ENCODE data around the gene MUC5B.
"Not testable (repeated sequence)": the region's sequence is repeated elsewhere in the genome, so short reads cannot be mapped to it uniquely, and the experiment has no call there.

The MUC5B gene

GRCh38 chr11:1188451-1189130, 34.3 kb upstream of the MUC5B start:
- not testable (repeated sequence) for DNase-seq (ENCODE audit: low read depth in 2 of 2, low spot score in 1 of 2)

GRCh38 chr11:1189816-1190215, 33.0 kb upstream of the MUC5B start:
- DNase-seq (ENCODE audit: low read depth in 2 of 2, low spot score in 1 of 2) = not testable (repeated sequence)

GRCh38 chr11:1191786-1192470, 30.9 kb upstream of the MUC5B start:
- not testable (repeated sequence) for DNase-seq (ENCODE audit: low read depth in 2 of 2, low spot score in 1 of 2)

- no peak for DNase-seq (ENCODE audit: low read depth in 2 of 2, low spot score in 1 of 2)
Measured at GRCh38 chr11:1192741-1193325, 30.0 kb upstream of the MUC5B start.

GRCh38 chr11:1193326-1194230, 29.3 kb upstream of the MUC5B start:
- no peak for DNase-seq (ENCODE audit: low read depth in 2 of 2, low spot score in 1 of 2)

GRCh38 chr11:1194231-1194976, 28.5 kb upstream of the MUC5B start:
- no peak for DNase-seq (ENCODE audit: low read depth in 2 of 2, low spot score in 1 of 2)

- no peak for DNase-seq (ENCODE audit: low read depth in 2 of 2, low spot score in 1 of 2)
Measured at GRCh38 chr11:1194977-1195681, 27.7 kb upstream of the MUC5B start.

- no peak for DNase-seq (ENCODE audit: low read depth in 2 of 2, low spot score in 1 of 2)
Measured at GRCh38 chr11:1195682-1196515, 27.0 kb upstream of the MUC5B start.

GRCh38 chr11:1196516-1197391, 26.1 kb upstream of the MUC5B start:
- DNase-seq (ENCODE audit: low read depth in 2 of 2, low spot score in 1 of 2) = no peak

- DNase-seq (ENCODE audit: low read depth in 2 of 2, low spot score in 1 of 2) = no peak
Measured at GRCh38 chr11:1197431-1197885, 25.4 kb upstream of the MUC5B start.

GRCh38 chr11:1197886-1198560, 24.8 kb upstream of the MUC5B start:
- no peak for DNase-seq (ENCODE audit: low read depth in 2 of 2, low spot score in 1 of 2)

GRCh38 chr11:1198561-1199240, 24.2 kb upstream of the MUC5B start:
- no peak for DNase-seq (ENCODE audit: low read depth in 2 of 2, low spot score in 1 of 2)

GRCh38 chr11:1199241-1199750, 23.6 kb upstream of the MUC5B start:
- no peak for DNase-seq (ENCODE audit: low read depth in 2 of 2, low spot score in 1 of 2)

- DNase-seq (ENCODE audit: low read depth in 2 of 2, low spot score in 1 of 2) = no peak
Measured at GRCh38 chr11:1199751-1200610, 22.9 kb upstream of the MUC5B start.

GRCh38 chr11:1200611-1201191, 22.2 kb upstream of the MUC5B start:
- DNase-seq (ENCODE audit: low read depth in 2 of 2, low spot score in 1 of 2) = no peak
